ENCODE data around the gene AMDHD1. TPM values are rescaled to one million over a fixed set of nuclear protein-coding genes. Genes with fewer than 3 reads are reported as not detected.

The AMDHD1 gene
- total RNA-seq, 1 experiment from 2014 or later = 1.2 TPM

- Mint-ChIP-seq H3K27ac (ENCODE audit: unreplicated experiment) (no peak overlapping the region), H3K4me3 (ENCODE audit: low read depth, unreplicated experiment) (no peak overlapping the region), H3K4me1 (ENCODE audit: low read depth, unreplicated experiment) (no peaks in the 10 kb centered on the region), H3K27me3 (ENCODE audit: unreplicated experiment) (no peaks in the 10 kb centered on the region), H3K9me3 (ENCODE audit: low read depth, unreplicated experiment) (no peaks in the 10 kb centered on the region), H3K36me3 (ENCODE audit: insufficient read depth, unreplicated experiment) (no peaks in the 10 kb centered on the region)
- CTCF ChIA-PET = interaction anchor here (1.1 kb wide), 1 partner anchor 21 kb away, joined by 4 read pairs; no protein-coding TSS in a partner anchor
- no TSS peak for BruUV-seq (replicated peaks)
- DNase-seq = no peak
- intact Hi-C loops (cut with micrococcal nuclease; ENCODE audit: unreplicated experiment) = no loop called here
- no peak for TF ChIP-seq CTCF (IDR thresholded peaks at IDR 0.05; ENCODE audit: unreplicated experiment)
Observed at GRCh38 chr12:95977764-95978305, 34.7 kb downstream of the AMDHD1 start.

- Mint-ChIP-seq H3K4me3 (ENCODE audit: low read depth, unreplicated experiment) (no peak overlapping the region), H3K27me3 (ENCODE audit: unreplicated experiment) (no peaks in the 10 kb centered on the region), H3K4me1 (ENCODE audit: low read depth, unreplicated experiment) (no peaks in the 10 kb centered on the region), H3K9me3 (ENCODE audit: low read depth, unreplicated experiment) (no peaks in the 10 kb centered on the region), H3K36me3 (ENCODE audit: insufficient read depth, unreplicated experiment) (no peaks in the 10 kb centered on the region), H3K27ac (ENCODE audit: unreplicated experiment) (no peak overlapping the region)
- intact Hi-C loops (cut with micrococcal nuclease; ENCODE audit: unreplicated experiment) = no loop called here
- no TSS peak for BruUV-seq (replicated peaks)
- no peak for TF ChIP-seq CTCF (IDR thresholded peaks at IDR 0.05; ENCODE audit: unreplicated experiment)
- DNase-seq = no peak
- CTCF ChIA-PET = interaction anchor here (0.6 to 1.1 kb wide), 2 partner anchors 20 to 329 kb away, joined by 3 to 4 read pairs; no protein-coding TSS in a partner anchor
Observed at GRCh38 chr12:95978351-95978750, 35.2 kb downstream of the AMDHD1 start.

DNA sequence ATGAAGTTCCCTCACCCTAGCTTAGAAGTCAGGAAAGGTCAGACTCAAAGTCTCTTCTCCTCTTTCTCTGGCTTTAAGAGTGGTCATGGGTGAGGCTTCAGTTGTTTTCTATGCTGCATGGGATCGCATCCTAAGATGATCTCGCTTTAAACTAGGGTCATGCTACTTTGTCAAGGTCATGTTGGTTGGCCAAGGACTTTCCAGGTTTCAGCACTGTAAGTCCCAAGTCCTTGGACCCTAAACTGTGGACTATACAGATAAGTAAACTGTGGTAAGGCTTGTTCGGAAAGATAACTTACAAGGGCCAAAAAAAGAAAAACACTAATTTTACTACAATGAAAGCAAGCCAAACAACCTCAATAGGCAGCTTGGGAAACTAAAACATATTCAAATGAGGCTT is 35.6 kb downstream of the AMDHD1 start:
- no peaks in the 10 kb centered on the region for H3K9me3 Mint-ChIP-seq (ENCODE audit: low read depth, unreplicated experiment)
- no peak for DNase-seq
- no TSS peak for BruUV-seq (replicated peaks)
- no peak overlapping the region for H3K4me3 Mint-ChIP-seq (ENCODE audit: low read depth, unreplicated experiment)
- H3K4me1 Mint-ChIP-seq (ENCODE audit: low read depth, unreplicated experiment) = no peaks in the 10 kb centered on the region
- no peaks in the 10 kb centered on the region for H3K27me3 Mint-ChIP-seq (ENCODE audit: unreplicated experiment)
- no peak for TF ChIP-seq CTCF (IDR thresholded peaks at IDR 0.05; ENCODE audit: unreplicated experiment)
- no peaks in the 10 kb centered on the region for H3K36me3 Mint-ChIP-seq (ENCODE audit: insufficient read depth, unreplicated experiment)
- CTCF ChIA-PET = interaction anchor here (0.6 to 1.1 kb wide), 2 partner anchors 20 to 329 kb away, joined by 3 to 4 read pairs; no protein-coding TSS in a partner anchor
- intact Hi-C loops (cut with micrococcal nuclease; ENCODE audit: unreplicated experiment) = no loop called here
- H3K27ac Mint-ChIP-seq (ENCODE audit: unreplicated experiment) = no peak overlapping the region

DNA sequence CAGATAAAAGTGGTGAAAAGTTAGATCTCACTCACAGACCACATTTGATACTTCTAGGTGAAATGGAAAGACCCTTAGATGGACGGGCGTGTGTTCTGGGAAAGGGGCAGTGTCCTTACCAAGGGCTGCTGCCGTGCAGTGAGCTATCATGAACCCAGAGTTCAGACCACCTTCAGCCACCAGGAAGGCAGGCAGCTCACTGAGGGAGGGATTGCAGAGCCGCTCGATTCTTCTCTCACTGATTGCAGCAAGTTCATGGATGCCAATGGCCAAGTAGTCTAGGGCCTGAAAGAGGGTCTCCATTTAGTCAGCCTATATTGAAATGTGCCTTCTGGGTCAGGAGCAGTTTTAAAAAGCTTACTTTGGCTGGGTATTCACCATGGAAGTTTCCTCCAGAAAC is 37.3 kb downstream of the AMDHD1 start:
- no peak for TF ChIP-seq CTCF (IDR thresholded peaks at IDR 0.05; ENCODE audit: unreplicated experiment)
- H3K36me3 Mint-ChIP-seq (ENCODE audit: insufficient read depth, unreplicated experiment) = no peaks in the 10 kb centered on the region
- H3K27ac Mint-ChIP-seq (ENCODE audit: unreplicated experiment) = no peak overlapping the region

More for the DNA sequence above, 37.3 kb downstream of the AMDHD1 start:
- H3K9me3 Mint-ChIP-seq (ENCODE audit: low read depth, unreplicated experiment) = no peaks in the 10 kb centered on the region
- H3K4me3 Mint-ChIP-seq (ENCODE audit: low read depth, unreplicated experiment) = no peak overlapping the region
- BruUV-seq (replicated peaks) = no TSS peak
- H3K4me1 Mint-ChIP-seq (ENCODE audit: low read depth, unreplicated experiment) = no peaks in the 10 kb centered on the region
- intact Hi-C loops (cut with micrococcal nuclease; ENCODE audit: unreplicated experiment) = no loop called here
- no peaks in the 10 kb centered on the region for H3K27me3 Mint-ChIP-seq (ENCODE audit: unreplicated experiment)
- DNase-seq = no peak
- CTCF ChIA-PET = no interaction called here

All from Calu3 (cell line).